WTC11 (cell line): ENCODE measurements around the gene FGF1. TPM values are rescaled to one million over a fixed set of nuclear protein-coding genes. Genes with fewer than 3 reads are reported as not detected.

Experiments
- ATAC-seq: fragments of 200-7000 bp; cut with Tn5 transposase; 2 replicates; pipeline ENCODE4 v1.10.0; 2021; ENCODE audit warnings: mild to moderate bottlenecking, moderate library complexity
- CTCF ChIA-PET: fragments of 300-600 bp; sonication (Branson Sonifier 250); formaldehyde crosslinking; loops from one replicate; lab custom pipeline; 2021; ENCODE audit warnings: antibody characterized with exemption; lab: Charles Lee
- POLR2A ChIA-PET: fragments of 350-600 bp; sonication (Branson Sonifier 250); formaldehyde crosslinking; loops from one replicate; lab custom pipeline; 2021; ENCODE audit warnings: antibody characterized with exemption; lab: Charles Lee
- DNase-seq: peaks from one replicate; pipeline ENCODE4 v3.0.0; 2021; ENCODE audit warnings: low spot score
- H3K27ac Mint-ChIP-seq: 2 replicates; pipeline ENCODE4 v1.8.0; 2021; ENCODE audit warnings: mixed read lengths
- H3K27me3 Mint-ChIP-seq: 2 replicates; pipeline ENCODE4 v1.8.0; 2021; ENCODE audit warnings: low read depth, mild to moderate bottlenecking, moderate library complexity, mixed read lengths
- H3K36me3 Mint-ChIP-seq: 2 replicates; pipeline ENCODE4 v1.8.0; 2021; ENCODE audit warnings: mixed read lengths
- H3K4me1 Mint-ChIP-seq: 2 replicates; pipeline ENCODE4 v1.8.0; 2022; ENCODE audit warnings: mixed read lengths
- H3K4me3 Mint-ChIP-seq: 2 replicates; pipeline ENCODE4 v1.8.0; 2021; ENCODE audit warnings: mild to moderate bottlenecking, moderate library complexity, mixed read lengths
- H3K9me3 Mint-ChIP-seq: 2 replicates; pipeline ENCODE4 v1.8.0; 2021; ENCODE audit warnings: mixed read lengths
- CREB1 ChIP-seq: sonication (generic); formaldehyde crosslinking; IDR thresholded peaks from 2 replicates; pipeline ENCODE4 v1.8.0; 2023; ENCODE audit warnings: mild to moderate bottlenecking, missing genetic modification reagents
- E2F1 ChIP-seq: sonication (generic); formaldehyde crosslinking; IDR thresholded peaks from 2 replicates; pipeline ENCODE4 v1.8.0; 2022; ENCODE audit warnings: mild to moderate bottlenecking, missing genetic modification reagents
- ELF4 ChIP-seq: sonication (generic); formaldehyde crosslinking; IDR thresholded peaks from 2 replicates; pipeline ENCODE4 v1.8.1; 2022; ENCODE audit warnings: low read depth, mild to moderate bottlenecking, moderate library complexity, missing genetic modification reagents
- EMX1 ChIP-seq: fragments of 250-450 bp; sonication (Bioruptor Pico); IDR thresholded peaks from 2 replicates; pipeline ENCODE4 v1.8.0; 2021; ENCODE audit warnings: mild to moderate bottlenecking
- ESRRA ChIP-seq: sonication (generic); formaldehyde crosslinking; IDR thresholded peaks from 2 replicates; pipeline ENCODE4 v1.8.1; 2022; ENCODE audit warnings: mild to moderate bottlenecking, missing genetic modification reagents, borderline replicate concordance
- HMGA2 ChIP-seq: fragments of 250-450 bp; sonication (Bioruptor Pico); IDR thresholded peaks from 2 replicates; pipeline ENCODE4 v1.4.0; 2021; ENCODE audit warnings: mild to moderate bottlenecking, moderate library complexity
- NFYB ChIP-seq: sonication (generic); formaldehyde crosslinking; conservative IDR thresholded peaks from 2 replicates; pipeline ENCODE4 v1.8.0; 2022; ENCODE audit warnings: low read depth, missing genetic modification reagents
- PRRX2 ChIP-seq: fragments of 250-450 bp; sonication (Bioruptor Pico); IDR thresholded peaks from 2 replicates; pipeline ENCODE4 v1.8.0; 2021; ENCODE audit warnings: mild to moderate bottlenecking
- SMAD4 ChIP-seq: sonication (generic); formaldehyde crosslinking; IDR thresholded peaks from 2 replicates; pipeline ENCODE4 v1.8.0; 2022; ENCODE audit warnings: mild to moderate bottlenecking, missing genetic modification reagents
- total RNA-seq: library from RNA; stranded (reverse); gene quantifications from 3 replicates; pipeline ENCODE4 v1.2.3, GENCODE V29; 2021
- TF ChIP-seq, protein P1 (sequence below): fragments of 250-450 bp; sonication (Bioruptor Pico); IDR thresholded peaks from 2 replicates; pipeline ENCODE4 v1.9.0; 2021; ENCODE audit warnings: mild to moderate bottlenecking, borderline replicate concordance
- TF ChIP-seq, protein P2 (sequence below): sonication (generic); formaldehyde crosslinking; IDR thresholded peaks from 2 replicates; pipeline ENCODE4 v1.8.0; 2022; ENCODE audit warnings: mild to moderate bottlenecking, missing genetic modification reagents
- TF ChIP-seq, protein P3 (sequence below): fragments of 250-450 bp; sonication (Bioruptor Pico); IDR thresholded peaks from 2 replicates; pipeline ENCODE4 v1.9.0; 2021; ENCODE audit warnings: moderate library complexity, mild to moderate bottlenecking, inconsistent platforms, borderline replicate concordance
- TF ChIP-seq, protein P4 (sequence below): sonication (generic); formaldehyde crosslinking; IDR thresholded peaks from 2 replicates; pipeline ENCODE4 v1.8.0; 2022; ENCODE audit warnings: missing genetic modification reagents
- TF ChIP-seq, protein P5 (sequence below): fragments of 250-450 bp; sonication (Bioruptor Pico); IDR thresholded peaks from 2 replicates; pipeline ENCODE4 v1.8.0; 2021; ENCODE audit warnings: mild to moderate bottlenecking

FGF1 gene
- total RNA-seq, 1 experiment from 2014 or later, result 0.55 TPM

- TF ChIP-seq ELF4 (CRISPR knock-in tag), result no peak
- TF ChIP-seq, all 79 proteins: peak for 0
Observed at GRCh38 chr5:142627383-142628217, 58.3 kb downstream of the FGF1 start (continued).

DNA sequence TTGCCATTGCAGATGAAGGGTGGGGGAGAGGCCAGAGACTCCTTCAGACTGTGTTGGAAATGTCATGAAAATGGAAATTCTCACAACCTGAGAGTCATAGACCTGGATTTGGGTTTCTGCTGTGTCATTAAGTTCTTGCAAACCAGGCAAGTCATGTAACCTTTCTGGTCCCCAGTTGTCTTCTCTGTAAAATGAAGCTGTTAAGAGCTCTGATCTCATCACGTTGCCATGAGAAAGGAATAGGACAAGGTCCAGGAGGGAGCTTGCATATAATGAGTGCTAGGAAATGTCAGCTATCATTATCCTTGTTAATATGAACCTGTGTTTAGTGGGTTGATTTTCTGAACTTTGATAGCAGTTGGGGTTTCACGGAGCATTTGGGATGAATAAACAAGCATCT lies 59.1 kb downstream of the FGF1 start:
- CTCF ChIA-PET, result interaction anchor here (0.9 to 1.3 kb wide), 3 partner anchors 29 to 87 kb away, joined by 3 to 5 read pairs (median 3); no protein-coding TSS in a partner anchor
- DNase-seq (no peak), ATAC-seq (no peak)
- H3K27me3 Mint-ChIP-seq, result no peaks in the 10 kb centered on the region; the same call in 1 of the 2 replicates
- H3K4me3 Mint-ChIP-seq, result no peak overlapping the region
- no peaks in the 10 kb centered on the region; the same call in 1 of the 2 replicates for H3K36me3 Mint-ChIP-seq
- no peak overlapping the region for H3K27ac Mint-ChIP-seq
- POLR2A ChIA-PET, result no interaction called here
- TF ChIP-seq, protein P1, sequence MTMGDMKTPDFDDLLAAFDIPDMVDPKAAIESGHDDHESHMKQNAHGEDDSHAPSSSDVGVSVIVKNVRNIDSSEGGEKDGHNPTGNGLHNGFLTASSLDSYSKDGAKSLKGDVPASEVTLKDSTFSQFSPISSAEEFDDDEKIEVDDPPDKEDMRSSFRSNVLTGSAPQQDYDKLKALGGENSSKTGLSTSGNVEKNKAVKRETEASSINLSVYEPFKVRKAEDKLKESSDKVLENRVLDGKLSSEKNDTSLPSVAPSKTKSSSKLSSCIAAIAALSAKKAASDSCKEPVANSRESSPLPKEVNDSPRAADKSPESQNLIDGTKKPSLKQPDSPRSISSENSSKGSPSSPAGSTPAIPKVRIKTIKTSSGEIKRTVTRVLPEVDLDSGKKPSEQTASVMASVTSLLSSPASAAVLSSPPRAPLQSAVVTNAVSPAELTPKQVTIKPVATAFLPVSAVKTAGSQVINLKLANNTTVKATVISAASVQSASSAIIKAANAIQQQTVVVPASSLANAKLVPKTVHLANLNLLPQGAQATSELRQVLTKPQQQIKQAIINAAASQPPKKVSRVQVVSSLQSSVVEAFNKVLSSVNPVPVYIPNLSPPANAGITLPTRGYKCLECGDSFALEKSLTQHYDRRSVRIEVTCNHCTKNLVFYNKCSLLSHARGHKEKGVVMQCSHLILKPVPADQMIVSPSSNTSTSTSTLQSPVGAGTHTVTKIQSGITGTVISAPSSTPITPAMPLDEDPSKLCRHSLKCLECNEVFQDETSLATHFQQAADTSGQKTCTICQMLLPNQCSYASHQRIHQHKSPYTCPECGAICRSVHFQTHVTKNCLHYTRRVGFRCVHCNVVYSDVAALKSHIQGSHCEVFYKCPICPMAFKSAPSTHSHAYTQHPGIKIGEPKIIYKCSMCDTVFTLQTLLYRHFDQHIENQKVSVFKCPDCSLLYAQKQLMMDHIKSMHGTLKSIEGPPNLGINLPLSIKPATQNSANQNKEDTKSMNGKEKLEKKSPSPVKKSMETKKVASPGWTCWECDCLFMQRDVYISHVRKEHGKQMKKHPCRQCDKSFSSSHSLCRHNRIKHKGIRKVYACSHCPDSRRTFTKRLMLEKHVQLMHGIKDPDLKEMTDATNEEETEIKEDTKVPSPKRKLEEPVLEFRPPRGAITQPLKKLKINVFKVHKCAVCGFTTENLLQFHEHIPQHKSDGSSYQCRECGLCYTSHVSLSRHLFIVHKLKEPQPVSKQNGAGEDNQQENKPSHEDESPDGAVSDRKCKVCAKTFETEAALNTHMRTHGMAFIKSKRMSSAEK (CRISPR knock-in tag), result no peak
- no peak for TF ChIP-seq SMAD4
- TF ChIP-seq, protein P2, sequence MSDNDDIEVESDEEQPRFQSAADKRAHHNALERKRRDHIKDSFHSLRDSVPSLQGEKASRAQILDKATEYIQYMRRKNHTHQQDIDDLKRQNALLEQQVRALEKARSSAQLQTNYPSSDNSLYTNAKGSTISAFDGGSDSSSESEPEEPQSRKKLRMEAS (CRISPR knock-in tag), result no peak
- TF ChIP-seq ESRRA (CRISPR knock-in tag), result no peak
- TF ChIP-seq ELF4 (CRISPR knock-in tag), result no peak
- TF ChIP-seq, protein P3, sequence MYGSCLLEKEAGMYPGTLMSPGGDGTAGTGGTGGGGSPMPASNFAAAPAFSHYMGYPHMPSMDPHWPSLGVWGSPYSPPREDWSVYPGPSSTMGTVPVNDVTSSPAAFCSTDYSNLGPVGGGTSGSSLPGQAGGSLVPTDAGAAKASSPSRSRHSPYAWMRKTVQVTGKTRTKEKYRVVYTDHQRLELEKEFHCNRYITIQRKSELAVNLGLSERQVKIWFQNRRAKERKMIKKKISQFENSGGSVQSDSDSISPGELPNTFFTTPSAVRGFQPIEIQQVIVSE (CRISPR knock-in tag), result no peak
- no peak for TF ChIP-seq EMX1 (CRISPR knock-in tag)
- TF ChIP-seq, protein P4, sequence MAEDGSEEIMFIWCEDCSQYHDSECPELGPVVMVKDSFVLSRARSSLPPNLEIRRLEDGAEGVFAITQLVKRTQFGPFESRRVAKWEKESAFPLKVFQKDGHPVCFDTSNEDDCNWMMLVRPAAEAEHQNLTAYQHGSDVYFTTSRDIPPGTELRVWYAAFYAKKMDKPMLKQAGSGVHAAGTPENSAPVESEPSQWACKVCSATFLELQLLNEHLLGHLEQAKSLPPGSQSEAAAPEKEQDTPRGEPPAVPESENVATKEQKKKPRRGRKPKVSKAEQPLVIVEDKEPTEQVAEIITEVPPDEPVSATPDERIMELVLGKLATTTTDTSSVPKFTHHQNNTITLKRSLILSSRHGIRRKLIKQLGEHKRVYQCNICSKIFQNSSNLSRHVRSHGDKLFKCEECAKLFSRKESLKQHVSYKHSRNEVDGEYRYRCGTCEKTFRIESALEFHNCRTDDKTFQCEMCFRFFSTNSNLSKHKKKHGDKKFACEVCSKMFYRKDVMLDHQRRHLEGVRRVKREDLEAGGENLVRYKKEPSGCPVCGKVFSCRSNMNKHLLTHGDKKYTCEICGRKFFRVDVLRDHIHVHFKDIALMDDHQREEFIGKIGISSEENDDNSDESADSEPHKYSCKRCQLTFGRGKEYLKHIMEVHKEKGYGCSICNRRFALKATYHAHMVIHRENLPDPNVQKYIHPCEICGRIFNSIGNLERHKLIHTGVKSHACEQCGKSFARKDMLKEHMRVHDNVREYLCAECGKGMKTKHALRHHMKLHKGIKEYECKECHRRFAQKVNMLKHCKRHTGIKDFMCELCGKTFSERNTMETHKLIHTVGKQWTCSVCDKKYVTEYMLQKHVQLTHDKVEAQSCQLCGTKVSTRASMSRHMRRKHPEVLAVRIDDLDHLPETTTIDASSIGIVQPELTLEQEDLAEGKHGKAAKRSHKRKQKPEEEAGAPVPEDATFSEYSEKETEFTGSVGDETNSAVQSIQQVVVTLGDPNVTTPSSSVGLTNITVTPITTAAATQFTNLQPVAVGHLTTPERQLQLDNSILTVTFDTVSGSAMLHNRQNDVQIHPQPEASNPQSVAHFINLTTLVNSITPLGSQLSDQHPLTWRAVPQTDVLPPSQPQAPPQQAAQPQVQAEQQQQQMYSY, result no peak
- TF ChIP-seq, protein P5, sequence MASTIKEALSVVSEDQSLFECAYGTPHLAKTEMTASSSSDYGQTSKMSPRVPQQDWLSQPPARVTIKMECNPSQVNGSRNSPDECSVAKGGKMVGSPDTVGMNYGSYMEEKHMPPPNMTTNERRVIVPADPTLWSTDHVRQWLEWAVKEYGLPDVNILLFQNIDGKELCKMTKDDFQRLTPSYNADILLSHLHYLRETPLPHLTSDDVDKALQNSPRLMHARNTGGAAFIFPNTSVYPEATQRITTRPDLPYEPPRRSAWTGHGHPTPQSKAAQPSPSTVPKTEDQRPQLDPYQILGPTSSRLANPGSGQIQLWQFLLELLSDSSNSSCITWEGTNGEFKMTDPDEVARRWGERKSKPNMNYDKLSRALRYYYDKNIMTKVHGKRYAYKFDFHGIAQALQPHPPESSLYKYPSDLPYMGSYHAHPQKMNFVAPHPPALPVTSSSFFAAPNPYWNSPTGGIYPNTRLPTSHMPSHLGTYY (CRISPR knock-in tag), result no peak
- no peak for TF ChIP-seq HMGA2 (CRISPR knock-in tag)
- TF ChIP-seq CREB1 (CRISPR knock-in tag), result no peak
- no peak for TF ChIP-seq E2F1
- TF ChIP-seq NFYB (CRISPR knock-in tag), result no peak
- no peak for TF ChIP-seq PRRX2 (CRISPR knock-in tag)
- H3K4me1 Mint-ChIP-seq, result peaks cover 29% of the 10 kb centered on the region
- no peaks in the 10 kb centered on the region for H3K9me3 Mint-ChIP-seq
